ENCODE data around the gene POF1B. TPM values are rescaled to one million over a fixed set of nuclear protein-coding genes. Genes with fewer than 3 reads are reported as not detected.

Gene POF1B
- total and polyA plus RNA-seq, 2 experiments from 2014 or later = not detected

DNA sequence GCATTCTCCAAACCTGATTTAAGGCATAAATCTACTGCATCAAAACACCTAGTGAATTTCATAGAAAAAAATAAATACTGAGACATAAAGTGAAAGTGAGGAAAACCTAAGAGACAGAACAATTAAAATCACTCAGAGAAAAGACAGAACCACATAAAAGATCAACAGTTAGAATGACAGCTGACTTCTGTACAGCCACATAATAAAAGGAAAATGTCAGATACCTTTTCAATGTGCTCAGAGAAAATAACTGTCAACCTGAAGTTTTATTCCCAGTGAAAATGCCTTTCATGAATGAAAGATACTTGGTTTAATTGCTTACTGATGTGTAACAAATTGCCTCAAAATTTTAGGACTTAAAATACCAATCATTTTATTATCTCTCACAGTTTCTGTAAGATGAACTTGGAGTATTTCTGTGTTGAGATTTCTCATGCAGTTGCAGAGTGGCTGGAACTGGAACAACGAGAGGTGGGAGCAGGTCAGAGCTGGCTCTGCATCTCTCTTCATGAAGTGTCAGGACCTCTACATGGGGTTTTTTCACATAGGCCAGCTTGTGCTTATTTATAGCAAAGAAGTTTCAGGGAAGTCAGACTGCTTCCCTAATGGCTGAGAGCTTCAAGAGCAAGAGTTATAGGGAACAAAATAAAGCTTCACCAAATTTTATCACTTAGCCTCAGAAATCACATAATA is 11.9 kb upstream of the POF1B start:
- Histone ChIP-seq H3K4me2 (ENCODE audit: unreplicated experiment) (no peak overlapping the region), H4K20me1 (ENCODE audit: insufficient read depth) (no peaks in the 10 kb centered on the region), H3K36me3 (ENCODE audit: low read depth) (no peaks in the 10 kb centered on the region), H3F3A (ENCODE audit: insufficient read depth) (no peaks in the 10 kb centered on the region), H3K4me3 (no peak overlapping the region), H3K27me3 (replicated peaks; ENCODE audit: insufficient read depth) (no peaks in the 10 kb centered on the region), H3K9me3 (ENCODE audit: low read depth) (no peaks in the 10 kb centered on the region), H3K9ac (no peak overlapping the region), H3K9me2 (ENCODE audit: insufficient read depth) (no peaks in the 10 kb centered on the region), H3K4me1 (ENCODE audit: insufficient read depth) (no peaks in the 10 kb centered on the region), H3K27ac (no peak overlapping the region), H3K79me2 (ENCODE audit: insufficient read depth) (no peaks in the 10 kb centered on the region), H2AFZ (no peak overlapping the region)
- 5 to 19% methylated on average over 1 of the region's 1 CpG for WGBS, 2 experiments (ENCODE audit: low coverage in 1 of 2, low lambda C conversion rate in 2 of 2, missing lambda C conversion rate in 2 of 2)
- in situ Hi-C loops (cut with MboI) = no loop called here
- TF ChIP-seq EZH2 (IDR thresholded peaks at IDR 0.05; ENCODE audit: insufficient read depth, poor library complexity, severe bottlenecking) = no peak
- no peak for TF ChIP-seq EZH2phosphoT487 (IDR thresholded peaks at IDR 0.05; ENCODE audit: insufficient read depth, low read depth)
- DNase-seq = no peak

DNA sequence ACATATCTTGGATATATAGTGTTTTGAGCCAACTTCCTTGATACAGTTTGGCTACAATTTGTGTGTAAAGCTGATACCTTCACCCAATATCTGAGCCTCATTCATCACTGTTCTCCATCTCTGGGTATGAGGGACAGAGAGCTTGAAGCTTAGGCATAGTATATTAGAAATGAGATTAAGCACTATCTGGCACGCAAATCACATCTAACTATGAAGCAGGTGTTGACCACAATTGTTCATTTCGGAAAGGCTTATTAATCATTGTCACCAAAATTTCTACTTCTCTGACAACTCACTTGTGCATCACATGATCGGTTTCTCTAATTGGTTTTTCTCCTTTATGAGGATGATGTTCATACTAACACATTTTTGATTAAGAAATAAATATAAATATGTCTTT is 2.1 kb upstream of the POF1B start:
- Histone ChIP-seq H3K4me3 (no peak overlapping the region), H3K27me3 (replicated peaks; ENCODE audit: insufficient read depth) (no peaks in the 10 kb centered on the region), H3K79me2 (ENCODE audit: insufficient read depth) (no peaks in the 10 kb centered on the region), H3K9ac (no peak overlapping the region), H3K9me3 (ENCODE audit: low read depth) (no peaks in the 10 kb centered on the region), H4K20me1 (ENCODE audit: insufficient read depth) (no peaks in the 10 kb centered on the region), H3F3A (ENCODE audit: insufficient read depth) (no peaks in the 10 kb centered on the region), H3K4me2 (ENCODE audit: unreplicated experiment) (no peak overlapping the region), H3K4me1 (ENCODE audit: insufficient read depth) (no peaks in the 10 kb centered on the region), H2AFZ (no peak overlapping the region), H3K9me2 (ENCODE audit: insufficient read depth) (no peaks in the 10 kb centered on the region), H3K36me3 (ENCODE audit: low read depth) (no peaks in the 10 kb centered on the region), H3K27ac (no peak overlapping the region)
- 14 to 28% methylated on average over 3 of the region's 3 CpGs for WGBS, 2 experiments (ENCODE audit: low coverage in 1 of 2, low lambda C conversion rate in 2 of 2, missing lambda C conversion rate in 2 of 2)
- in situ Hi-C loops (cut with MboI) = no loop called here
- no peak for DNase-seq
- TF ChIP-seq EZH2phosphoT487 (IDR thresholded peaks at IDR 0.05; ENCODE audit: insufficient read depth, low read depth) (no peak), EZH2 (IDR thresholded peaks at IDR 0.05; ENCODE audit: insufficient read depth, poor library complexity, severe bottlenecking) (no peak)

DNA sequence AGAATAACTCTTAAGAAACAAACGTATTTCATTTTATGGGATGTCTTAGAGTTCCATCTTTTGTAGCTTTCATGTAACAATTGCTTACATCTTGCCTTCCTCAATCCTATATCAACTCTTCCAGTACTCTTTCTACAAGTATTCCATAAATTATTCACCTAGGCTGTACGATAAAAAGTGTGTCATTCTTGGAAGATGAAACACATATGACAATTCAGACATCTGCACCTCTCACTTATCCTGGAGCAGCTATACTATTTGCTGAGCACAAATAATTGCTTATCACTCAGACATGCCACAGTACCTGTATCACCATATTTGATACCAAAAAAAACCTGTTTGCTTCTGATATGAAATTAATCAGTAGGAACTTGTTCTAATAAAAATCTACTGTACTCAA is 1.0 kb downstream of the POF1B start:
- no peaks in the 10 kb centered on the region for H4K20me1 ChIP-seq (ENCODE audit: insufficient read depth)
- H3K9me2 ChIP-seq (ENCODE audit: insufficient read depth) = no peaks in the 10 kb centered on the region
- H3K4me2 ChIP-seq (ENCODE audit: unreplicated experiment) = no peak overlapping the region
- DNase-seq = no peak
- no peaks in the 10 kb centered on the region for H3K27me3 ChIP-seq (replicated peaks; ENCODE audit: insufficient read depth)
- no peak overlapping the region for H2AFZ ChIP-seq
- WGBS, 2 experiments (ENCODE audit: low coverage in 1 of 2, low lambda C conversion rate in 2 of 2, missing lambda C conversion rate in 2 of 2) = 0 to 4% methylated on average over 2 of the region's 2 CpGs
- no peak overlapping the region for H3K27ac ChIP-seq
- no peaks in the 10 kb centered on the region for H3K9me3 ChIP-seq (ENCODE audit: low read depth)
- H3K4me1 ChIP-seq (ENCODE audit: insufficient read depth) = no peaks in the 10 kb centered on the region
- H3F3A ChIP-seq (ENCODE audit: insufficient read depth) = no peaks in the 10 kb centered on the region
- no peak overlapping the region for H3K9ac ChIP-seq
- no peak for TF ChIP-seq EZH2 (IDR thresholded peaks at IDR 0.05; ENCODE audit: insufficient read depth, poor library complexity, severe bottlenecking)
- TF ChIP-seq EZH2phosphoT487 (IDR thresholded peaks at IDR 0.05; ENCODE audit: insufficient read depth, low read depth) = no peak
- H3K4me3 ChIP-seq = no peak overlapping the region
- no peaks in the 10 kb centered on the region for H3K36me3 ChIP-seq (ENCODE audit: low read depth)
- H3K79me2 ChIP-seq (ENCODE audit: insufficient read depth) = no peaks in the 10 kb centered on the region
- in situ Hi-C loops (cut with MboI) = no loop called here

DNA sequence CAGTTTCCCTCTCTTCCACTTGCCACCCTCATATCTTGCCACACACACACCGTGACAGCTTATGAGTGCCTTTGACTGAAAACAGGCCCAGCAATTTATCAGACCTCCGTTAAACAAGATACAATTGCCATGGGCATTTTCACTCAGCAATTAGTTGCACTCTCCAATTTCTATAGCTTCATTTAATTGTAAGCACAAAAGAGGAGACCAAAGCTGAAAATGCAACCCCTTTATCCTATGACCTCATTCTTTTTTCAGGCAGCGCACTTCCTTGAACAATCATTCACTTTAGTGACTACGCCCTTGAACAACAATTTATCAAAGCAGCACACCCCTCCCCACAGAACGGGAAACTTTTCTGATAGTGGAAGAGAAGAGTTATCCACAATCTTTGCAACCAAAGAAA is 4.1 kb downstream of the POF1B start:
- H3F3A ChIP-seq (ENCODE audit: insufficient read depth) = no peaks in the 10 kb centered on the region
- H3K4me2 ChIP-seq (ENCODE audit: unreplicated experiment) = no peak overlapping the region
- H3K36me3 ChIP-seq (ENCODE audit: low read depth) = no peaks in the 10 kb centered on the region
- H3K27ac ChIP-seq = no peak overlapping the region
- DNase-seq = no peak
- no peaks in the 10 kb centered on the region for H3K79me2 ChIP-seq (ENCODE audit: insufficient read depth)
- in situ Hi-C loops (cut with MboI) = no loop called here
- H3K9me3 ChIP-seq (ENCODE audit: low read depth) = no peaks in the 10 kb centered on the region
- WGBS, 2 experiments (ENCODE audit: low coverage in 1 of 2, low lambda C conversion rate in 2 of 2, missing lambda C conversion rate in 2 of 2) = 1 to 4% methylated on average over 5 of the region's 5 CpGs
- H4K20me1 ChIP-seq (ENCODE audit: insufficient read depth) = no peaks in the 10 kb centered on the region
- H3K9ac ChIP-seq = no peak overlapping the region
- H3K9me2 ChIP-seq (ENCODE audit: insufficient read depth) = no peaks in the 10 kb centered on the region
- H3K27me3 ChIP-seq (replicated peaks; ENCODE audit: insufficient read depth) = no peaks in the 10 kb centered on the region
- H2AFZ ChIP-seq = no peak overlapping the region
- TF ChIP-seq EZH2 (IDR thresholded peaks at IDR 0.05; ENCODE audit: insufficient read depth, poor library complexity, severe bottlenecking) (no peak), EZH2phosphoT487 (IDR thresholded peaks at IDR 0.05; ENCODE audit: insufficient read depth, low read depth) (no peak)
- no peak overlapping the region for H3K4me3 ChIP-seq
- H3K4me1 ChIP-seq (ENCODE audit: insufficient read depth) = no peaks in the 10 kb centered on the region
